Subcutaneous adipose tissue (tissue), 4 donors: ENCODE measurements around the gene TENT5A. TPM values are rescaled to one million over a fixed set of nuclear protein-coding genes. Genes with fewer than 3 reads are reported as not detected.

Experiments used
- CTCF ChIP-seq: fragments of 450-650 bp; IDR thresholded peaks from one replicate; pipeline ENCODE4 v1.5.1; 2016; ENCODE audit warnings: low read depth, mild to moderate bottlenecking, control low read depth, antibody characterized with exemption, moderate library complexity
- total RNA-seq, 4 donors: library from RNA; depleted of rRNA; stranded (reverse); fragments of >200 nt; gene quantifications; one replicate each; pipeline ENCODE4 v1.1.0, GENCODE V29; 2016

Gene TENT5A
- total RNA-seq, 4 donors from 2014 or later: 11.9 to 32.1 (median 23.2) TPM

- no peak for TF ChIP-seq CTCF
Observed at GRCh38 chr6:81739230-81740195, 13.0 kb downstream of the TENT5A start.

GRCh38 chr6:81736428-81736827 lies 16.1 kb downstream of the TENT5A start:
- TF ChIP-seq CTCF: no peak

- no peak for TF ChIP-seq CTCF
Observed at GRCh38 chr6:81735756-81736380, 16.6 kb downstream of the TENT5A start.

GRCh38 chr6:81734500-81735150 lies 17.9 kb downstream of the TENT5A start:
- no peak for TF ChIP-seq CTCF

- TF ChIP-seq CTCF: no peak
Observed at GRCh38 chr6:81734081-81734480, 18.4 kb downstream of the TENT5A start.

GRCh38 chr6:81731814-81732213 lies 20.7 kb downstream of the TENT5A start:
- TF ChIP-seq CTCF: no peak
